ENCODE measurements around the gene FNDC1. TPM values are rescaled to one million over a fixed set of nuclear protein-coding genes. Genes with fewer than 3 reads are reported as not detected.

The FNDC1 gene
- total RNA-seq, 2 donors from 2014 or later: 4.1 to 5.3 TPM

GRCh38 chr6:159302594-159302992 lies 133.4 kb downstream of the FNDC1 start:
- Histone ChIP-seq H3K36me3 (no peaks in the 10 kb centered on the region), H3K4me3 (no peak overlapping the region), H3K27me3 (replicated peaks; ENCODE audit: insufficient read depth) (no peaks in the 10 kb centered on the region), H3K9me3 (no peaks in the 10 kb centered on the region), H3K4me1 (ENCODE audit: control insufficient read depth in 1 of 2, low read depth in 2 of 2) (peaks cover 0 to 5% of the 10 kb centered on the region in 2 donors), H3K27ac (no peak overlapping the region)
- no peak for DNase-seq (ENCODE audit: low spot score)
- ATAC-seq (ENCODE audit: insufficient number of reproducible peaks, low FRiP score, low read depth): no peak
- TF ChIP-seq CTCF (IDR thresholded peaks at IDR 0.05): no peak

- H3K4me3 ChIP-seq: no peak overlapping the region
- DNase-seq (ENCODE audit: low spot score) (no peak), ATAC-seq (ENCODE audit: insufficient number of reproducible peaks, low FRiP score, low read depth) (no peak)
- no peak for TF ChIP-seq CTCF (IDR thresholded peaks at IDR 0.05)
- no peaks in the 10 kb centered on the region for H3K27me3 ChIP-seq (replicated peaks; ENCODE audit: insufficient read depth)
- H3K27ac ChIP-seq: no peak overlapping the region
- H3K4me1 ChIP-seq (ENCODE audit: control insufficient read depth in 1 of 2, low read depth in 2 of 2): peaks cover 4 to 11% of the 10 kb centered on the region in 2 donors
- H3K9me3 ChIP-seq: no peaks in the 10 kb centered on the region
- H3K36me3 ChIP-seq: no peaks in the 10 kb centered on the region
Measured at GRCh38 chr6:159303159-159303558, 134.0 kb downstream of the FNDC1 start.

- TF ChIP-seq CTCF (IDR thresholded peaks at IDR 0.05): no peak
- H3K9me3 ChIP-seq: no peaks in the 10 kb centered on the region
Measured at GRCh38 chr6:159303784-159304183, 134.6 kb downstream of the FNDC1 start.

GRCh38 chr6:159304641-159305040 lies 135.4 kb downstream of the FNDC1 start:
- Histone ChIP-seq H3K4me3 (no peak overlapping the region), H3K9me3 (no peaks in the 10 kb centered on the region), H3K27ac (no peak overlapping the region), H3K4me1 (ENCODE audit: control insufficient read depth in 1 of 2, low read depth in 2 of 2) (peaks cover 4 to 25% of the 10 kb centered on the region in 2 donors), H3K27me3 (replicated peaks; ENCODE audit: insufficient read depth) (no peaks in the 10 kb centered on the region), H3K36me3 (no peaks in the 10 kb centered on the region)
- TF ChIP-seq CTCF (IDR thresholded peaks at IDR 0.05): no peak
- DNase-seq (ENCODE audit: low spot score): no peak
- no peak for ATAC-seq (ENCODE audit: insufficient number of reproducible peaks, low FRiP score, low read depth)

More at GRCh38 chr6:159303784-159304183, 134.6 kb downstream of the FNDC1 start:
- Histone ChIP-seq H3K4me1 (ENCODE audit: control insufficient read depth in 1 of 2, low read depth in 2 of 2) (peaks cover 4 to 17% of the 10 kb centered on the region in 2 donors), H3K36me3 (no peaks in the 10 kb centered on the region), H3K27ac (no peak overlapping the region), H3K4me3 (no peak overlapping the region), H3K27me3 (replicated peaks; ENCODE audit: insufficient read depth) (no peaks in the 10 kb centered on the region)
- ATAC-seq (ENCODE audit: insufficient number of reproducible peaks, low FRiP score, low read depth) (no peak), DNase-seq (ENCODE audit: low spot score) (no peak)

- H3K4me3 ChIP-seq: no peak overlapping the region
- H3K4me1 ChIP-seq (ENCODE audit: control insufficient read depth in 1 of 2, low read depth in 2 of 2): peaks cover 4 to 25% of the 10 kb centered on the region in 2 donors
- H3K27me3 ChIP-seq (replicated peaks; ENCODE audit: insufficient read depth): no peaks in the 10 kb centered on the region
- no peak for TF ChIP-seq CTCF (IDR thresholded peaks at IDR 0.05)
- H3K36me3 ChIP-seq: no peaks in the 10 kb centered on the region
- ATAC-seq (ENCODE audit: insufficient number of reproducible peaks, low FRiP score, low read depth): no peak
- H3K27ac ChIP-seq: no peak overlapping the region
- no peak for DNase-seq (ENCODE audit: low spot score)
- H3K9me3 ChIP-seq: no peaks in the 10 kb centered on the region
Measured at GRCh38 chr6:159305159-159305558, 136.0 kb downstream of the FNDC1 start.

All from thoracic aorta (tissue), 2 donors.